Activated naive CD4-positive, alpha-beta T cell treated with anti-CD3 and anti-CD28 coated beads, Interleukin-2, amount 10 ng/mL, durations not matched to agents 5 hours and 36 hours (primary cell): ENCODE measurements around the gene DSG2. TPM values are rescaled to one million over a fixed set of nuclear protein-coding genes. Genes with fewer than 3 reads are reported as not detected.

Source experiments
- total RNA-seq, 2 experiments: library from RNA; stranded (reverse); gene quantifications; one replicate each; pipeline ENCODE4 v1.2.3, GENCODE V29; 2021

DSG2 gene
- total RNA-seq = under 1 TPM; 0.50 to 0.53 TPM

GRCh38 chr18:31497836-31498573, at the start of gene DSG2:
Gene DSG2, plus strand, starts transcription at chr18:31498177. Its CDS starts 75 bp downstream, at chr18:31498252.

GRCh38 chr18:31591628-31592027, 93.7 kb downstream of the DSG2 start, which contains the start of gene TTR:
Gene TTR, plus strand, starts transcription at chr18:31591877. Its CDS starts 26 bp downstream, at chr18:31591903.

Other genes starting within 250 kb of the DSG2 start
- gene DSG1, start 180.0 kb upstream of the DSG2 start, total RNA-seq = not detected
- gene DSG4, start 121.4 kb upstream of the DSG2 start, total RNA-seq = not detected
- not detected for gene DSG3, start 50.4 kb upstream of the DSG2 start, total RNA-seq
- not detected for gene TTR, start 93.7 kb downstream of the DSG2 start, total RNA-seq
- gene B4GALT6, start 186.4 kb downstream of the DSG2 start, total RNA-seq = 1 to 10 TPM in 1 of 2 experiments, under 1 TPM in 1; 0.86 to 1.3 TPM